Panc1 (cell line): Measurements from ENCODE around the gene ZNF362. TPM values are rescaled to one million over a fixed set of nuclear protein-coding genes. Genes with fewer than 3 reads are reported as not detected.

Experiments used
- ATAC-seq: fragments of 200-7000 bp; cut with Tn5 transposase; 2 replicates; pipeline ENCODE4 v1.9.1; 2020; ENCODE audit warnings: mild to moderate bottlenecking, moderate library complexity
- BruUV-seq: library from RNA; stranded (reverse); fragments of 400-500 nt; replicated peaks from 2 replicates; lab custom pipeline; 2021; lab: Mats Ljungman, UMichigan
- CTCF ChIA-PET: fragments of 300-600 bp; sonication (Branson Sonifier 250); formaldehyde crosslinking; loops from one replicate; lab custom pipeline; 2022; ENCODE audit warnings: antibody characterized with exemption; lab: Charles Lee
- POLR2A ChIA-PET: fragments of 300-600 bp; sonication (Branson Sonifier 250); formaldehyde crosslinking; loops from one replicate; lab custom pipeline; 2022; ENCODE audit warnings: antibody characterized with exemption; lab: Charles Lee
- DNase-seq: peaks from one replicate; pipeline ENCODE4 v3.0.0-alpha.2; 2010; ENCODE audit warnings: low read depth, low spot score
- H3K27ac ChIP-seq: 2 replicates; pipeline ENCODE4 v1.5.1; 2011; ENCODE audit warnings: mild to moderate bottlenecking, low read length, inconsistent platforms
- H3K27me3 ChIP-seq: fragments of 200-500 bp; sonication (Bioruptor generic); 2 replicates; pipeline ENCODE4 v1.6.0; 2014; ENCODE audit warnings: low read length, inconsistent platforms; ENCODE audit not compliant: control insufficient read depth, insufficient read depth
- H3K36me3 ChIP-seq: fragments of 200-500 bp; sonication (Bioruptor generic); 2 replicates; pipeline ENCODE4 v1.5.1; 2014; ENCODE audit warnings: inconsistent platforms, mild to moderate bottlenecking, low read length, moderate library complexity; ENCODE audit not compliant: control insufficient read depth, insufficient read depth
- H3K4me1 ChIP-seq: 2 replicates; pipeline ENCODE4 v1.5.1; 2011; ENCODE audit warnings: inconsistent platforms, mild to moderate bottlenecking, low read length, moderate library complexity; ENCODE audit not compliant: control insufficient read depth, insufficient read depth
- H3K4me3 ChIP-seq, 2 experiments: 2 replicates each; pipeline ENCODE4 v1.5.1; 2011 to 2012; ENCODE audit warnings: low read depth in 2 of 2, low read length in 2 of 2, mild to moderate bottlenecking in 2 of 2, inconsistent platforms in 1 of 2, moderate library complexity in 1 of 2
- H3K9me3 ChIP-seq: fragments of 200-500 bp; sonication (Bioruptor generic); 2 replicates; pipeline ENCODE4 v1.5.1; 2014; ENCODE audit warnings: low read depth, mild to moderate bottlenecking, inconsistent platforms, low read length, moderate library complexity; ENCODE audit not compliant: control insufficient read depth, insufficient read depth
- CTCF ChIP-seq: fragments of 450-650 bp; IDR thresholded peaks from 2 replicates; pipeline ENCODE4 v1.5.1; 2017; ENCODE audit warnings: mild to moderate bottlenecking
- POLR2AphosphoS5 ChIP-seq: IDR thresholded peaks from 2 replicates; pipeline ENCODE4 v1.6.1; 2012; ENCODE audit warnings: mild to moderate bottlenecking, low read depth, low read length, moderate library complexity
- REST ChIP-seq, 2 experiments: IDR thresholded peaks; 2 replicates each; pipeline ENCODE4 v1.6.1; 2011 to 2012; ENCODE audit warnings: low read depth in 2 of 2, control low read depth in 1 of 2, low read length in 1 of 2, mild to moderate bottlenecking in 1 of 2, moderate library complexity in 1 of 2; ENCODE audit not compliant: insufficient read depth in 1 of 2
- SIN3A ChIP-seq: IDR thresholded peaks from 2 replicates; pipeline ENCODE4 v1.6.1; 2012; ENCODE audit warnings: low read depth, mild to moderate bottlenecking, low read length, moderate library complexity, borderline replicate concordance; ENCODE audit not compliant: insufficient read depth
- TCF7L2 ChIP-seq: IDR thresholded peaks from 2 replicates; pipeline ENCODE4 v1.6.1; 2011; ENCODE audit warnings: mild to moderate bottlenecking, low read depth, low read length, inconsistent platforms
- in situ Hi-C: cut with HindIII; loops from 2 replicates; pipeline ENCODE4 v1.10.0; 2016; ENCODE audit warnings: low sequenced_read_pairs, low pct_unique_long_range_greater_than_20kb
- intact Hi-C: fragments of 100-400 bp; cut with micrococcal nuclease; formaldehyde crosslinking; loops from one replicate; pipeline ENCODE4 v1.10.0; 2022; ENCODE audit not compliant: unreplicated experiment
- total RNA-seq: library from RNA; stranded (reverse); gene quantifications from one replicate; pipeline ENCODE4 v1.2.1, GENCODE V29; 2021; ENCODE audit not compliant: unreplicated experiment

The ZNF362 gene
- total RNA-seq, 1 experiment from 2014 or later = 17.5 TPM

- in situ Hi-C loops (no loop called here), intact Hi-C loops (no loop called here)
- no TSS peak for BruUV-seq
- ChIA-PET CTCF (no interaction called here), POLR2A (no interaction called here)
- H3K4me3 ChIP-seq = no peak overlapping the region
- peaks cover 9% of the 10 kb centered on the region for H3K4me1 ChIP-seq
- no peaks in the 10 kb centered on the region for H3K9me3 ChIP-seq
- no peak for DNase-seq
- no peak overlapping the region for H3K27ac ChIP-seq
- no peaks in the 10 kb centered on the region; the same call in 1 of the 2 replicates for H3K27me3 ChIP-seq
- ATAC-seq = no peak
- no peak for TF ChIP-seq REST (IDR thresholded peaks at IDR 0.05; ENCODE audit: insufficient read depth in 1 of 2, low read depth in 2 of 2, low read length in 1 of 2)
- no peak for TF ChIP-seq CTCF
- TF ChIP-seq SIN3A = no peak
- TF ChIP-seq POLR2AphosphoS5 = no peak
- TF ChIP-seq TCF7L2 = no peak
- H3K36me3 ChIP-seq = no peaks in the 10 kb centered on the region
These were observed 8.7 kb upstream of the ZNF362 start for GRCh38 chr1:33247545-33247944.

- no peaks in the 10 kb centered on the region for H3K36me3 ChIP-seq
- H3K4me3 ChIP-seq = no peak overlapping the region
- ChIA-PET POLR2A (no interaction called here), CTCF (no interaction called here)
- no peak for DNase-seq
- no peak overlapping the region for H3K27ac ChIP-seq
- TF ChIP-seq SIN3A = no peak
- no peak for TF ChIP-seq TCF7L2
- TF ChIP-seq REST (IDR thresholded peaks at IDR 0.05; ENCODE audit: insufficient read depth in 1 of 2, low read depth in 2 of 2, low read length in 1 of 2) = no peak
- TF ChIP-seq POLR2AphosphoS5 = no peak
- no peak for TF ChIP-seq CTCF
- no peaks in the 10 kb centered on the region; the same call in 1 of the 2 replicates for H3K27me3 ChIP-seq
- no peaks in the 10 kb centered on the region for H3K9me3 ChIP-seq
- BruUV-seq = no TSS peak
- in situ Hi-C loops (no loop called here), intact Hi-C loops (no loop called here)
- peaks cover 9% of the 10 kb centered on the region for H3K4me1 ChIP-seq
- ATAC-seq = no peak
These were observed 8.0 kb upstream of the ZNF362 start for GRCh38 chr1:33248244-33248643.
